NB4 (cell line): ENCODE results near the gene FCHSD1.

Source experiments
- DNase-seq: peaks from one replicate; pipeline ENCODE4 v3.0.0; 2010; ENCODE audit warnings: low read depth
- H3K4me3 ChIP-seq: one replicate; pipeline ENCODE4 v1.5.1; 2011; ENCODE audit warnings: mild to moderate bottlenecking, low read depth, low read length, moderate library complexity
- CTCF ChIP-seq: IDR thresholded peaks from one replicate; pipeline ENCODE4 v1.5.1; 2012; ENCODE audit warnings: low read depth, low read length
- MAX ChIP-seq: IDR thresholded peaks from 2 replicates; pipeline ENCODE4 v1.6.1; 2011; ENCODE audit warnings: low read depth, low read length
- MYC ChIP-seq: IDR thresholded peaks from 2 replicates; pipeline ENCODE4 v1.6.1; 2011; ENCODE audit warnings: low read depth, low read length
- POLR2A ChIP-seq: IDR thresholded peaks from 2 replicates; pipeline ENCODE4 v1.6.1; 2011; ENCODE audit warnings: mild to moderate bottlenecking; ENCODE audit not compliant: insufficient read length; ENCODE audit errors: extremely low read depth

FCHSD1 gene

GRCh38 chr5:141662028-141662427, 10.8 kb upstream of the FCHSD1 start:
- no peak for DNase-seq
- H3K4me3 ChIP-seq: no peak overlapping the region
- TF ChIP-seq MAX: no peak
- TF ChIP-seq POLR2A: no peak
- no peak for TF ChIP-seq MYC
- TF ChIP-seq CTCF: no peak

- peak; percentile 36 for DNase-seq
- no peak overlapping the region for H3K4me3 ChIP-seq
- TF ChIP-seq CTCF (no peak), POLR2A (no peak)
These were observed 6.8 kb upstream of the FCHSD1 start for GRCh38 chr5:141657937-141658545.

GRCh38 chr5:141657404-141657803, 6.2 kb upstream of the FCHSD1 start:
- no peak for TF ChIP-seq CTCF
- TF ChIP-seq POLR2A: no peak
- TF ChIP-seq MYC: no peak
- TF ChIP-seq MAX: no peak
- DNase-seq: no peak
- H3K4me3 ChIP-seq: no peak overlapping the region

- no peak overlapping the region for H3K4me3 ChIP-seq
- no peak for DNase-seq
- TF ChIP-seq MAX: no peak
- no peak for TF ChIP-seq MYC
- no peak for TF ChIP-seq CTCF
- no peak for TF ChIP-seq POLR2A
These were observed 5.2 kb upstream of the FCHSD1 start for GRCh38 chr5:141656396-141656795.

GRCh38 chr5:141655020-141655419, 3.8 kb upstream of the FCHSD1 start:
- H3K4me3 ChIP-seq: no peak overlapping the region
- DNase-seq: no peak
- TF ChIP-seq POLR2A (no peak), MAX (no peak), CTCF (no peak), MYC (no peak)

- no peak for TF ChIP-seq CTCF
- TF ChIP-seq MAX: no peak
- TF ChIP-seq MYC: no peak
- TF ChIP-seq POLR2A: no peak
- DNase-seq: no peak
- no peak overlapping the region for H3K4me3 ChIP-seq
These were observed 3.1 kb upstream of the FCHSD1 start for GRCh38 chr5:141654298-141654697.
